Activated T-cell treated with anti-CD3 and anti-CD28 coated beads, Interleukin-2, amount 50 U/mL, for 24 hours (primary cell): ENCODE results near the gene ARMS2.
A peak's percentile ranks its signal among the peaks of the same experiment; 100 is the strongest.

ENCODE experiments used
- DNase-seq: peaks from one replicate; pipeline ENCODE4 v3.0.0-alpha.2; 2020
- H3K27ac Mint-ChIP-seq: 2 replicates; pipeline ENCODE4 v1.8.0; 2020; ENCODE audit warnings: mild to moderate bottlenecking, mixed read lengths
- H3K27me3 Mint-ChIP-seq: 2 replicates; pipeline ENCODE4 v1.8.0; 2020; ENCODE audit warnings: mixed read lengths
- H3K36me3 Mint-ChIP-seq: 2 replicates; pipeline ENCODE4 v1.8.0; 2020; ENCODE audit warnings: low read depth, mixed read lengths
- H3K4me1 Mint-ChIP-seq: 2 replicates; pipeline ENCODE4 v1.8.0; 2020; ENCODE audit warnings: low read depth, mixed read lengths
- H3K4me3 Mint-ChIP-seq: 2 replicates; pipeline ENCODE4 v1.8.0; 2020; ENCODE audit warnings: mild to moderate bottlenecking, moderate library complexity, mixed read lengths
- H3K9me3 Mint-ChIP-seq: 2 replicates; pipeline ENCODE4 v1.8.0; 2020; ENCODE audit warnings: mixed read lengths

ARMS2 gene

GRCh38 chr10:122490786-122491680, 36.6 kb downstream of the ARMS2 start:
- no peak overlapping the region for H3K27ac Mint-ChIP-seq
- H3K9me3 Mint-ChIP-seq = no peaks in the 10 kb centered on the region
- H3K27me3 Mint-ChIP-seq = peaks cover 2% of the 10 kb centered on the region
- peak; percentile 43 for DNase-seq
- peaks cover 25% of the 10 kb centered on the region for H3K4me1 Mint-ChIP-seq
- no peak overlapping the region for H3K4me3 Mint-ChIP-seq
- no peaks in the 10 kb centered on the region for H3K36me3 Mint-ChIP-seq

- Mint-ChIP-seq H3K27me3 (peaks cover 2% of the 10 kb centered on the region), H3K9me3 (no peaks in the 10 kb centered on the region), H3K27ac (no peak overlapping the region), H3K4me3 (no peak overlapping the region), H3K4me1 (peaks cover 31% of the 10 kb centered on the region), H3K36me3 (no peaks in the 10 kb centered on the region)
- no peak for DNase-seq
Measured at GRCh38 chr10:122492006-122492405, 37.6 kb downstream of the ARMS2 start.

- no peak for DNase-seq
- H3K27ac Mint-ChIP-seq = no peak overlapping the region
- H3K4me1 Mint-ChIP-seq = peaks cover 31% of the 10 kb centered on the region
- H3K4me3 Mint-ChIP-seq = no peak overlapping the region
- no peaks in the 10 kb centered on the region for H3K9me3 Mint-ChIP-seq
- H3K27me3 Mint-ChIP-seq = peaks cover 2% of the 10 kb centered on the region
- no peaks in the 10 kb centered on the region for H3K36me3 Mint-ChIP-seq
Measured at GRCh38 chr10:122492999-122493481, 38.6 kb downstream of the ARMS2 start.

GRCh38 chr10:122493761-122494160, 39.3 kb downstream of the ARMS2 start:
- no peak overlapping the region for H3K4me3 Mint-ChIP-seq
- H3K36me3 Mint-ChIP-seq = no peaks in the 10 kb centered on the region
- H3K27ac Mint-ChIP-seq = no peak overlapping the region
- peaks cover 2% of the 10 kb centered on the region for H3K27me3 Mint-ChIP-seq
- no peaks in the 10 kb centered on the region for H3K9me3 Mint-ChIP-seq
- no peak for DNase-seq
- H3K4me1 Mint-ChIP-seq = peaks cover 31% of the 10 kb centered on the region

GRCh38 chr10:122494173-122494820, 39.8 kb downstream of the ARMS2 start:
- Mint-ChIP-seq H3K36me3 (no peaks in the 10 kb centered on the region), H3K4me1 (peaks cover 31% of the 10 kb centered on the region), H3K9me3 (no peaks in the 10 kb centered on the region), H3K27me3 (peaks cover 2% of the 10 kb centered on the region), H3K4me3 (no peak overlapping the region), H3K27ac (no peak overlapping the region)
- DNase-seq = no peak

GRCh38 chr10:122494833-122495232, 40.4 kb downstream of the ARMS2 start:
- Mint-ChIP-seq H3K36me3 (no peaks in the 10 kb centered on the region), H3K4me1 (peaks cover 31% of the 10 kb centered on the region), H3K27ac (no peak overlapping the region), H3K27me3 (peaks cover 2% of the 10 kb centered on the region), H3K4me3 (no peak overlapping the region), H3K9me3 (no peaks in the 10 kb centered on the region)
- no peak for DNase-seq

GRCh38 chr10:122495406-122496340, 41.2 kb downstream of the ARMS2 start:
- peaks cover 2% of the 10 kb centered on the region for H3K27me3 Mint-ChIP-seq
- H3K9me3 Mint-ChIP-seq = no peaks in the 10 kb centered on the region
- no peak for DNase-seq
- H3K27ac Mint-ChIP-seq = no peak overlapping the region
- peaks cover 25% of the 10 kb centered on the region for H3K4me1 Mint-ChIP-seq
- H3K36me3 Mint-ChIP-seq = no peaks in the 10 kb centered on the region
- H3K4me3 Mint-ChIP-seq = no peak overlapping the region

GRCh38 chr10:122497241-122497640, 42.8 kb downstream of the ARMS2 start:
- Mint-ChIP-seq H3K4me1 (peaks cover 11% of the 10 kb centered on the region), H3K36me3 (no peaks in the 10 kb centered on the region), H3K9me3 (no peaks in the 10 kb centered on the region), H3K27me3 (peaks cover 2% of the 10 kb centered on the region), H3K27ac (no peak overlapping the region), H3K4me3 (no peak overlapping the region)
- DNase-seq = no peak

- peaks cover under 1% of the 10 kb centered on the region for H3K27me3 Mint-ChIP-seq
- no peaks in the 10 kb centered on the region for H3K36me3 Mint-ChIP-seq
- H3K9me3 Mint-ChIP-seq = no peaks in the 10 kb centered on the region
- H3K4me1 Mint-ChIP-seq = peaks cover 11% of the 10 kb centered on the region
- no peak overlapping the region for H3K4me3 Mint-ChIP-seq
- no peak for DNase-seq
- no peak overlapping the region for H3K27ac Mint-ChIP-seq
Measured at GRCh38 chr10:122498521-122498920, 44.1 kb downstream of the ARMS2 start.

- no peak for DNase-seq
- no peak overlapping the region for H3K27ac Mint-ChIP-seq
Measured at GRCh38 chr10:122499012-122499411, 44.6 kb downstream of the ARMS2 start.

GRCh38 chr10:122499491-122499941, 45.1 kb downstream of the ARMS2 start:
- no peaks in the 10 kb centered on the region for H3K9me3 Mint-ChIP-seq
- no peak overlapping the region for H3K27ac Mint-ChIP-seq
- peaks cover 11% of the 10 kb centered on the region for H3K4me1 Mint-ChIP-seq
- no peak for DNase-seq
- no peaks in the 10 kb centered on the region for H3K36me3 Mint-ChIP-seq
- H3K4me3 Mint-ChIP-seq = no peak overlapping the region
- no peaks in the 10 kb centered on the region for H3K27me3 Mint-ChIP-seq

More at GRCh38 chr10:122499012-122499411, 44.6 kb downstream of the ARMS2 start:
- H3K36me3 Mint-ChIP-seq = no peaks in the 10 kb centered on the region
- H3K4me1 Mint-ChIP-seq = peaks cover 11% of the 10 kb centered on the region
- H3K27me3 Mint-ChIP-seq = no peaks in the 10 kb centered on the region
- no peak overlapping the region for H3K4me3 Mint-ChIP-seq
- no peaks in the 10 kb centered on the region for H3K9me3 Mint-ChIP-seq

- H3K36me3 Mint-ChIP-seq = no peaks in the 10 kb centered on the region
- DNase-seq = no peak
- no peak overlapping the region for H3K4me3 Mint-ChIP-seq
- H3K9me3 Mint-ChIP-seq = no peaks in the 10 kb centered on the region
- H3K27me3 Mint-ChIP-seq = no peaks in the 10 kb centered on the region
- peaks cover 11% of the 10 kb centered on the region for H3K4me1 Mint-ChIP-seq
- H3K27ac Mint-ChIP-seq = no peak overlapping the region
Measured at GRCh38 chr10:122500194-122500593, 45.7 kb downstream of the ARMS2 start.

GRCh38 chr10:122500726-122501125, 46.3 kb downstream of the ARMS2 start:
- no peak for DNase-seq
- Mint-ChIP-seq H3K27ac (no peak overlapping the region), H3K36me3 (no peaks in the 10 kb centered on the region), H3K4me1 (peaks cover 9% of the 10 kb centered on the region), H3K27me3 (no peaks in the 10 kb centered on the region), H3K4me3 (no peak overlapping the region), H3K9me3 (no peaks in the 10 kb centered on the region)

GRCh38 chr10:122503012-122503411, 48.6 kb downstream of the ARMS2 start:
- Mint-ChIP-seq H3K36me3 (no peaks in the 10 kb centered on the region), H3K27ac (no peak overlapping the region), H3K4me3 (no peak overlapping the region), H3K4me1 (no peaks in the 10 kb centered on the region), H3K27me3 (no peaks in the 10 kb centered on the region), H3K9me3 (no peaks in the 10 kb centered on the region)
- no peak for DNase-seq
